ENCODE data around the gene AASS. TPM values are rescaled to one million over a fixed set of nuclear protein-coding genes. Genes with fewer than 3 reads are reported as not detected.

AASS gene
- total RNA-seq, 1 experiment from 2014 or later: 0.91 TPM

DNA sequence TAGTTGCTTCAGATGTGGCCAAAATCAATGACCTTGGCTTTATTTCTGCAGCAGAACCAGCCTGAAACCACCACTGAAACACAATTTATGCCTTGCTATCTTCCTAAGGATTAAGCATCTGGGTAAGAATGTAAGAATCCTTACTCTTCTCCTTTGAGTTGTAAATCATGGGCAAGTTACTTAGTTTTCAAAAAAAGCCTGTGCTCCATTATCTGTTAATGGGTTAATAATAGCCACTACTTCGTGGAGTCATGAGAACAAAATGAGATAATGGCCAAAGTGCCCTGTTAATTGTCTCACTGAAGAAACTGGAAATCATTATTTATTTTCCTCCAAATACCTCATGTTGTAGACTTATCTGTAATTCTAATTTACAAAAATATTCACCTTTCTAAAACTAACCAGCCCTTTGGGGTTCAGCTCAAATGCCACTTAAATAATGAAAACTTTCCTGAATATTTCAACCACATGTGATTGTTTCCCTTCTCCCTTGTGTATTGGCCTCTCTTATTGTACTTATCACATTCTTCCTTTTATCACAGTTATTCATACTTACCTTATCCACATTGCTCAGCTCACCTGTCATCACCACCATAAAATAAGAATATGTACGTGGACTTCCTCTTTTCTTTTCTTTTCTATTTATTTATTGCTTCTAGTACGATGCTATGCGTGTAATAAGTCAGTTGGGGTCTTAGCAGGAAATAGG lies 2.0 kb upstream of the AASS start:
- POLR2A ChIA-PET (ENCODE audit: unreplicated experiment): no interaction called here

DNA sequence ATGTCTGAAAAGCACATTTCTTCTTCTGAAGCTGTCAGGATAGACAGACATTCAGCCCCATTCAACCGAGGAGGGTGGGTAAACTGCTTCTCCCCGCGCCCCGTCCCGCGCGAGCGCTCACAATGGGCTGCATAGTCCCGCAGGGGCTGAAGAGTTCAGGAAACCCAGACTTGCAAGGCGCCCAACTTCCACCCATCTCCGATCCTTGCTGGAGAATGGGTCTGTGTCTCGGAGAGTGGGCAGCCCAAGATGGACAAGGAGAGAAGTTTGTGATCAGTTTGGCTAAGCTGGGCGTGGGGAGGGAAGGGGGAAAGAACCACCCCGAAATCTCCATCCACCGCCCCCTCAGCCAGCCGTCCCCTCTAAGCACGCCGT lies 686 bp downstream of the AASS start:
- peak; percentile 41 for ATAC-seq
- H4K20me1 ChIP-seq (ENCODE audit: low read length): no peaks in the 10 kb centered on the region

More for the DNA sequence above, 2.0 kb upstream of the AASS start:
- H3K4me2 ChIP-seq (ENCODE audit: low read length): no peak overlapping the region
- H3K9me2 ChIP-seq (replicated peaks; ENCODE audit: low read length): no peaks in the 10 kb centered on the region
- H3K9ac ChIP-seq (ENCODE audit: low read length): no peak overlapping the region
- no peak for ATAC-seq
- intact Hi-C loops (cut with micrococcal nuclease): no loop called here
- no TSS peak for BruUV-seq (replicated peaks)
- H3K27me3 ChIP-seq (ENCODE audit: low read length): peaks cover 11% of the 10 kb centered on the region
- no peaks in the 10 kb centered on the region for H3K9me3 ChIP-seq (ENCODE audit: low read length)
- H3F3A ChIP-seq (ENCODE audit: low read length, unreplicated experiment): no peaks in the 10 kb centered on the region
- no peaks in the 10 kb centered on the region for H4K20me1 ChIP-seq (ENCODE audit: low read length)
- H3K36me3 ChIP-seq (ENCODE audit: low read depth, low read length): no peaks in the 10 kb centered on the region
- no peak overlapping the region for H3K4me3 ChIP-seq (ENCODE audit: low read length)
- TF ChIP-seq EZH2 (IDR thresholded peaks at IDR 0.05; ENCODE audit: low read length, unreplicated experiment) (no peak), EZH2phosphoT487 (IDR thresholded peaks at IDR 0.05; ENCODE audit: borderline replicate concordance, low read length) (no peak)
- TF ChIP-seq, protein P1, sequence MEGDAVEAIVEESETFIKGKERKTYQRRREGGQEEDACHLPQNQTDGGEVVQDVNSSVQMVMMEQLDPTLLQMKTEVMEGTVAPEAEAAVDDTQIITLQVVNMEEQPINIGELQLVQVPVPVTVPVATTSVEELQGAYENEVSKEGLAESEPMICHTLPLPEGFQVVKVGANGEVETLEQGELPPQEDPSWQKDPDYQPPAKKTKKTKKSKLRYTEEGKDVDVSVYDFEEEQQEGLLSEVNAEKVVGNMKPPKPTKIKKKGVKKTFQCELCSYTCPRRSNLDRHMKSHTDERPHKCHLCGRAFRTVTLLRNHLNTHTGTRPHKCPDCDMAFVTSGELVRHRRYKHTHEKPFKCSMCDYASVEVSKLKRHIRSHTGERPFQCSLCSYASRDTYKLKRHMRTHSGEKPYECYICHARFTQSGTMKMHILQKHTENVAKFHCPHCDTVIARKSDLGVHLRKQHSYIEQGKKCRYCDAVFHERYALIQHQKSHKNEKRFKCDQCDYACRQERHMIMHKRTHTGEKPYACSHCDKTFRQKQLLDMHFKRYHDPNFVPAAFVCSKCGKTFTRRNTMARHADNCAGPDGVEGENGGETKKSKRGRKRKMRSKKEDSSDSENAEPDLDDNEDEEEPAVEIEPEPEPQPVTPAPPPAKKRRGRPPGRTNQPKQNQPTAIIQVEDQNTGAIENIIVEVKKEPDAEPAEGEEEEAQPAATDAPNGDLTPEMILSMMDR (conservative IDR thresholded peaks at IDR 0.05; ENCODE audit: low read depth, low read length): no peak
- CTCF ChIA-PET: no interaction called here
- H2AFZ ChIP-seq (ENCODE audit: low read length): no peak overlapping the region
- no peaks in the 10 kb centered on the region for H3K79me2 ChIP-seq (ENCODE audit: low read length)
- DNase-seq: no peak
- H3K4me1 ChIP-seq (ENCODE audit: insufficient read depth, low read length): peaks cover 4% of the 10 kb centered on the region; the same call in 1 of the 2 replicates
- H3K27ac ChIP-seq (ENCODE audit: low read length): no peak overlapping the region

More for the DNA sequence above, 686 bp downstream of the AASS start:
- no TSS peak for BruUV-seq (replicated peaks)
- no peaks in the 10 kb centered on the region for H3K79me2 ChIP-seq (ENCODE audit: low read length)
- H3F3A ChIP-seq (ENCODE audit: low read length, unreplicated experiment): no peaks in the 10 kb centered on the region
- H3K9me3 ChIP-seq (ENCODE audit: low read length): no peaks in the 10 kb centered on the region
- CTCF ChIA-PET: no interaction called here
- no peaks in the 10 kb centered on the region for H3K36me3 ChIP-seq (ENCODE audit: low read depth, low read length)
- H3K27me3 ChIP-seq (ENCODE audit: low read length): peaks cover 11% of the 10 kb centered on the region
- peak overlapping the region; percentile 94 for H3K4me2 ChIP-seq (ENCODE audit: low read length)
- POLR2A ChIA-PET (ENCODE audit: unreplicated experiment): no interaction called here
- H3K4me3 ChIP-seq (ENCODE audit: low read length): peak overlapping the region; percentile 85
- no peak overlapping the region; the same call in 1 of the 2 replicates for H3K9ac ChIP-seq (ENCODE audit: low read length)
- H3K9me2 ChIP-seq (replicated peaks; ENCODE audit: low read length): no peaks in the 10 kb centered on the region
- no peak overlapping the region for H3K27ac ChIP-seq (ENCODE audit: low read length)
- peaks cover 4% of the 10 kb centered on the region; the same call in 1 of the 2 replicates for H3K4me1 ChIP-seq (ENCODE audit: insufficient read depth, low read length)
- intact Hi-C loops (cut with micrococcal nuclease): no loop called here
- TF ChIP-seq, protein P1 (conservative IDR thresholded peaks at IDR 0.05; ENCODE audit: low read depth, low read length): no peak
- TF ChIP-seq EZH2 (IDR thresholded peaks at IDR 0.05; ENCODE audit: low read length, unreplicated experiment) (no peak), EZH2phosphoT487 (IDR thresholded peaks at IDR 0.05; ENCODE audit: borderline replicate concordance, low read length) (no peak)
- no peak for DNase-seq
- peak overlapping the region; percentile 98 for H2AFZ ChIP-seq (ENCODE audit: low read length)
